Ureter (tissue), 1 donor: ENCODE data around the gene CYP2E1. TPM values are rescaled to one million over a fixed set of nuclear protein-coding genes. Genes with fewer than 3 reads are reported as not detected.
"Not testable (repeated sequence)": the region's sequence is repeated elsewhere in the genome, so short reads cannot be mapped to it uniquely, and the experiment has no call there.

Source experiments
- DNase-seq: peaks from one replicate; pipeline ENCODE4 v3.0.0-alpha.2; 2020; ENCODE audit warnings: low spot score
- total RNA-seq: library from RNA; stranded (reverse); gene quantifications from one replicate; pipeline ENCODE4 v1.2.4, GENCODE V29; 2023
- donor health status: DM: yes; HTN: yes; CAD: no.

The CYP2E1 gene
- total RNA-seq, 1 donor from 2014 or later, result 2.9 TPM

DNA sequence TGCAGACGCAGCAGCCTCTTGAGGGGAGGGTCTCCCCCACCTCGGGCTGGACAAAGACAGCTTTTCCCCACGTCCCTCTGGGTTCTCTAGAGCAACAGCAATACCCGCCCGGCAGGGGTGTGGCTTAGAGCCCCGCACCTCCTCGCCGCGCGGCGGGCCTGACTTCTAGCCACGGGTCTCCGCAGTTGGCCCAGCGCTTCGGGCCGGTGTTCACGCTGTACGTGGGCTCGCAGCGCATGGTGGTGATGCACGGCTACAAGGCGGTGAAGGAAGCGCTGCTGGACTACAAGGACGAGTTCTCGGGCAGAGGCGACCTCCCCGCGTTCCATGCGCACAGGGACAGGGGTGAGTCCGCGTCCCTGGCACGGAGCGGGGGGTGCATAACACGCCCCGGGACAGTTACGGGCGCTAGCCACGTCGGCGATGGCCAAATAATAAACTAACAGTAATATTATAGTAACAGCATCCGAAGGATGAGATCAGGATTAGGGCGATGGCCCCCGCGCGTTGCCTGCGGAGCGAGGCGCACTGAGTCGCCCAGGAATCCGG is 1.2 kb downstream of the CYP2E1 start:
- DNase-seq, result no peak

GRCh38 chr10:133528845-133529575 is 1.8 kb downstream of the CYP2E1 start:
- no peak for DNase-seq

DNA sequence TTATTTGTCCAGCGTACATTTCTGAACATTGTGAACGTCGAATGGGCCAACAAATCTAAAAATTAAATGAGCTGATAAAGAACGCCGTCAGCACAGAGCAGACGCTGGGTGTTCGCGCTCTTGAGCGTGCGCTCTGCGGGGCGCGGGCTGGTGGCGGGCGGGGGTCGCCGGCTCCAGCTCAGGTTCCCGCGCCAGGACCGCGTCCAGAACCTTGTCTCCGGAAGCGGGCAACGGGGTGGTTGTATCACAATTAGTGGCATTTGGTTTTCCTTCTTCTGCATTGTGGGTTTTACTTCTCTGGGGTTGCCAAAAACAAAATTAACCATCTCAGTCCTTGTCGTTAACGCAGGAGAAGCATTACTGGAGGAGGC is 2.4 kb downstream of the CYP2E1 start:
- no peak for DNase-seq

DNA sequence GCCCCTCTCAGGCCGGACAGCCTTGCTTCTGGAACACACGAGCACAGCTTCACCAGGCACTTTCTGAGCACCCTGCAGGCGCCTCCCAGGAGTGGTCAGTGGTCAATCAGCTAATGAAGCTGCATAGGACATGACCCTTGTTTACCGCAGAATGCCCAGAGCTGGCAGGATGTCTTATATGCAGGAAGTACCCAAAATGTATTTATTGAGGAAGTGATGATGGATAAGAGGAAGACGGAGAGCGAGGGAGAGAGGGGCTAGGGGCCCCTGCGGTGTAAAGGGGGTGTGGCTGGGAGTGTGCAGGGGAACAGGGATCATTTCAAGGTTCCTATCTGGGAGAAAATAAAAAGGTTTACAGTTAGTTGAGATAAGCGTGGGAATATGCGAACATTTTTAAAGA is 3.3 kb downstream of the CYP2E1 start:
- DNase-seq, result no peak

DNA sequence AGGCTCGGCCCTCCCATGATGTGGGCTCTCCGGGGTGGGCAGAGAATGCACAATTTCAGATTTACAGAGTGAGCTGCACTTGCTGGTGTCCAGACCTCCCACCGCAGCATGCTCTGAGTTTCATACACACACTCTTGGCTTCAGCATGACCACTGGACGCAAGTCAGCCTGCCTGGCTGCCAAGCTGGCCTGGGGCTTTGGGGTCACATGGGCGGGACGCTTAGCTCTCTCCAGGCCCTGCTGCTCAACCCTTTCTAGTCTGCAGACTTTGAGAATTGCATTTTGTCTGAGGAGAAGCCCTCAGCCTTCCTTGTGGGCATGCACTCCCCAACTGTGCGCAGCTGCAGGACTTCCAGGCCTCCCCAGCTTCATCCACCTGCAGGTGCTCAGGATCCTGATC is 5.7 kb downstream of the CYP2E1 start:
- no peak for DNase-seq

DNA sequence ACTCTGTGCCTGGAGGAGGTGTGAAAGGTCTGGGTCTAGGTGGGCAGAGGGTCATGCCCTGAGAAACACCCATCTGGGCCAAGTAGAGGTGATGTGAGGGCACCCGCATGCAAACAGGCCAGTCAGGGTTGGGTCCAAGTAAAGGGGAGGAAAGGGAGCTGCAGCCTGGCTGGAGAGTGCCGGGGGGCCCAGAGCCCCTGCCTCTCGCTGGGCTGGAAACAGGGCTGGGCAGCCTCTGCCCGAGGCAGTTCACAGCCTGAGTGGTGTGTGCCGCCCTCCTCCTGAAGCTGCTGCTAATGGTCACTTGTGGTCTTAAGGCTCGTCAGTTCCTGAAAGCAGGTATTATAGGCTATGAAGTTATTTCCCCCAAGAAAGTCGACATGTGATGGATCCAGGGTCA is 7.3 kb downstream of the CYP2E1 start:
- no peak for DNase-seq

- no peak for DNase-seq
Measured at GRCh38 chr10:133536198-133536597, 9.0 kb downstream of the CYP2E1 start.

DNA sequence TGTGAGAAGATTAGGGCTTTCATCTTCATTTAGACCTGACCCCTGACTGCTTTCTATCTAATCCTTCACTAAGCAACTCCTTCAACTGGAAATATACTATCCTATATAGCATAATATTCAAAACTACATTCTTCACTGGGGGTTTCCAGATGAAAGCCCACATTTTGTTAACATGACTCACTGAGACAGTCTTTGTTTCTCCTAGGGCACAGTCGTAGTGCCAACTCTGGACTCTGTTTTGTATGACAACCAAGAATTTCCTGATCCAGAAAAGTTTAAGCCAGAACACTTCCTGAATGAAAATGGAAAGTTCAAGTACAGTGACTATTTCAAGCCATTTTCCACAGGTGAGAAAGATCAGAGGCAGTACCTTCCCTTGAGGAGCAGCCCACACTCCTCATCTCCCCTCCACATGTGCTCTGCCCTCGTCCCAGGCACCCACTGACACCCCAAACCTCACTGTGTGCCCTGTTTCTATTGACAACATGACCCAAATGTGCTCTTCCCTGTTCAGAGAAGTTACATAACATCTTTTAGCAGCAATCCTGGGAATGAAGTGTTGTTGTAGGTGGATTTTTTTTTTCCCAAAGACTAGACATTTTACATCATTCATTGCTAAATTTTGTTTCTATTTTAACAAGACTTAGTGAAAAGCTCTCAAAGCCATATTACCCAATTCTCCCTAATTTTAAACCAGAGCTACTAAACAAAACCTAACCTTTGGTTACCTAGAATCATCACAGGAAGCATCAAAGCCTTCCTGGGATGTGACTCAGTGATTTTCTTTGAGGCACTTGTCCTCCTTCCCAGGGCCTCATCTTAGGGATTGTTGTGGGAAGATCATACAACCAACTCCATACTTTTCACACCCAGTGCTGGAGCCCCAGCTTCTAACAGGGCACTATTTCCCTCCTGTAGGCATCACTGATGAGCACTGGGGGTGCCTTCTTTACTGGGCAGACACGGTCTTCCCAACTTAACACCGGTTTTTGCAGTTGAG is 10.7 kb downstream of the CYP2E1 start:
- no peak for DNase-seq

DNA sequence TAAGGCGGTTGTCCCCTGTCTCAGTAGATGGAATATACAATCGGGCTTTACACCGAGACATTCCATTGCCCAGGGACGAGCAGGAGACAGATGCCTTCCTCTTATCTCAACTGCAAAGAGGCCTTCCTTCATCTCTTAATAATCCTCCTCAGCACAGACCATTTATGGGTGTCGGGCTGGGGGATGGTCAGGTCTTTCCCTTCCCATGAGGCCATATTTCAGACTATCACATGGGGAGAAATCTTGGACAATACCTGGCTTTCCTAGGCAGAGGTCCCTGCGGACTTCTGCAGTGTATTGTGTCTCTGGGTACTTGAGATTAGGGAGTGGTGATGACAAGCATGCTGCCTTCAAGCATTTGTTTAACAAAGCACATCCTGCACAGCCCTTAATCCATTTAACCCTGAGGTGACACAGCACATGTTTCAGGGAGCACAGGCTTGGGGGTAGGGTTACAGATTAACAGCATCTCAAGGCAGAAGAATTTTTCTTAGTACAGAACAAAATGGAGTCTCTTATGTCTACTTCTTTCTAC is 14.3 kb downstream of the CYP2E1 start:
- not testable (repeated sequence) for DNase-seq

GRCh38 chr10:133544506-133544905 is 17.3 kb downstream of the CYP2E1 start:
- no peak for DNase-seq

GRCh38 chr10:133554600-133554999 is 27.4 kb downstream of the CYP2E1 start:
- DNase-seq, result no peak

DNA sequence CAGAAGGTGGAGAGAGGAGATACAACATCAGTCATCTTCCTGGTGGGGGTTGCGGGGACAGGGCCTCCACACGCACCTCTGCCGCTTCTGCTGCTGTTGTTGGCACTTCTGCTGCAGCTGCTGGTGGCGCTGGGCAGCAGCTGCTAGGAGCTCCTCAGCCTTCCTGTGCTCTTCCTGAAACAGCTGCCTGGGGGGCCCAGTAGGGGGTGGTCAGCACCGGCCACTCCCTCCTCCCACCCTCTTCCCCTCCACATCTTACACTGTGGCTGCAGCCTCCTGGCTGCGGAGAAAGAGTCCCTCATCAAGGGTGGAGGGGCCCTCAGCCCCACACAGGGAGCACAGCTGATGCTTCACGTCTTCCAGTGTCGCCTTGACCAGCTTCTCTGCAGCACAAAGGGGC is 28.4 kb downstream of the CYP2E1 start:
- no peak for DNase-seq

DNA sequence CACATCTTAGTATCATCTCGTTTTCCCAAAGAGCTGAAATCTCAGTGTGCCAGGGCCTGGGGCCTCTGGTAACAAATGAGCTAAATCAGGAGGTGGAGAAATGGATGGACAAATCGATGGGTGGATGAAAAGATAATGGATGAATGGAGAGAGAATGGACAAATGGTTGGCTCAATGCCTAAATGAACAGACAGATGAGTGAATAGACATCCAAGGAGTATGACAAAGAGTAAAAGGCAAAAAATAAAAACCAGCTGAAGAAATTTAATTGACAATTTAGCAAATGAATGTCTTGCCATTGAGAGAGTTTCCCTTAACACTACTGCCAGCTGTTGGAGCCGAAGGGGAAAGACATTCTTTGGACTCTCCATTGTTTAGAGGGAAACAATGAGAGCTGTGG is 30.2 kb downstream of the CYP2E1 start:
- DNase-seq, result no peak

GRCh38 chr10:133559216-133559615 is 32.1 kb downstream of the CYP2E1 start:
- DNase-seq, result no peak

DNA sequence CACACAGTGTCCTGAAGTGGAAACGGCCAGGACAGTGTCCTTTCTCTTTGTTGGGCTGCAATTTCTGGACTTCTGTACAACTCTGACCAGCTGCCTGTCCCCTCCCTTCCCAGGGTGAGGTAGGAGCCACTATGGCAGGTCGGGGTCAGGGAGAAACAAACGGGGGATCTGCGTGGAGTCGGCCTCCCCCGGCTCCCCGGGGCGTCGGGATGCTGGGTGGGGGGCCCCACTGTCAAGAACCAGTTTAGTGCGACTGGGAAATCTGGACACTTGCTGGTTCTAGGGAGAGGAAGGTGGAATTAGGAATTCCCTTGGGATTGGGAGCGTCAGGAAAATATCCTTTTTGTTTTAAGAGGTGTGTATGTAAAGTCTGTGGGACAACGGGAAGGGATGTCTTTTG is 37.7 kb downstream of the CYP2E1 start:
- no peak for DNase-seq

GRCh38 chr10:133565441-133566294 is 38.5 kb downstream of the CYP2E1 start, which contains the start of gene SYCE1:
Gene SYCE1 (minus strand): TSS chr10:133565583. CDS start chr10:133565529, 54 bp downstream.
- no peak for DNase-seq

DNA sequence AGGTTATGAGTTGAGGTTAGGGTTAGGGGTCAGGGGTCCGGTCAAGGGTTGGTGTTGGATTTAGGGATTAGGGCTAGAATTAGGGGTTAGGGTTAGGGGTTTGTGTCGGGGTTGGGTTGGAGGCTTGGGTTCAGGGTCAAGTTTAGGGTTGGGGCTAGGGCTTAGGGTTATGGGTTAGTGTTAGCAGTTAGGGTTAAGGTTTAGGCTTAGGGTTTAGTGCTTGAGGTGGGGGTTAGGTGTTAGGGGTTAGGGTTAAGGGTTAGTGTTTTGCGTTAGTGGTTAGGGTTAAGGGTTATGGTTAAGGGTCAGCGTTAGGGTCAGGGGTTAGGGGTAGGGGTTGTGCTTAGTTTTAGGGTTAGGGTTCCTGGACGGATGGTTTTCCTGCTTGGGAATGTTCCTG is 40.0 kb downstream of the CYP2E1 start:
- DNase-seq, result no peak

GRCh38 chr10:133567609-133568286 is 40.6 kb downstream of the CYP2E1 start:
- no peak for DNase-seq

DNA sequence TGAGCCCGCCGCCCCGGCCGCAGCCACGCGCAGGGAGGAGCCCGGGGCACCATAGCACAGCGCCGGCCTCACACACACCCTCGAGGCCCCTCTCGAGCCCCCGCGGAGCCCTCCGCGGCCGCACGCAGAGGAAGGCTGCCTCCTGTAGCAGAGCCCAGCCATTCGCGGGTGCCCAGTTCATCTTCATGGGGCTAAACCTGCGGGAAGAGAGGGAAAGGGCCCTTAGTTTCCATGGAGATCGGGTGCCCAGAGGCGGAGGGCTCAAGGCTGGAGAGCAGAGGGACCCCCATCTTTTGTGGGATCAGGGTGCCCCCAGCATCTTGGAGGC is 41.1 kb downstream of the CYP2E1 start:
- no peak for DNase-seq

DNA sequence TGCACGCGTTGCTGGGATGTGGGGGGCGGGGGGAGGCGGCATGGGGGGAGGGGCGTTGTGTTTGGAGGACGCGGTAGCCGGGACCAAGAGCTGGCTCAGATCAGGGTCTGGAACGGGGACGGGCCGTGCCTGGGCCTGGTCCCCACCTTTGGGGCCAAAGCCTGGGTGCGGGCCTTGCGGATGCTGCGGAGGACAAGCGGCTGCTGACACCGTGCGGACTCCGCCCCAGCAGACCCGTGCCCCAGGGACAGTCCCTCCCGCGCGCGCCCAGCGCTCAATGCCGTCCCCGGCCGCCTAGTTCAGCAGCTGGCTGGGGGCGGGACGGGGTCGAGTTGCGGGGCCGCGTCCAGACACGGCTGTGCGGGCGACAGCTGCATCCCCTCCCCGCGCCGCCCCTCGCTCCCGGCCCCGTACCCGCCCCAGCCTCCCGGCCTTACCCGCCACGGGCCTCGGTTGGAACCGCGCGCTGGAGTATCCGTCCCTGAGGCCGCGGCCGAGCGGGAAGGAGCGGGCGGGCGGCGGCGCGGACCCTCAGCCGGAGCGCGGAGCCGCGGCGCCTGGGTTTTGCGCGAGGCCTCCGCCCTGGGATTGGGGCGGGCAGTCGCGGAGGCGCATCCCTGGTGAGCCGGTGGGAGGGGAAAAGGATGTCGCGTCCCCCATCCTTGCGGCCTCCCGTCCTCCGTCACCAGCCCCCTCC is 41.8 kb downstream of the CYP2E1 start:
- not testable (repeated sequence) for DNase-seq
